ENCODE data around the gene CDCA7L.

GRCh38 chr7:21945454-21946221 lies at the start of gene CDCA7L:
- no peak for TF ChIP-seq EP300 (IDR thresholded peaks at IDR 0.05)
- TF ChIP-seq POLR2A (IDR thresholded peaks at IDR 0.05), result peak in 3 of 4 donors; percentile 33 to 87 (median 78)
